Endothelial cell (in vitro differentiated cells): Measurements from ENCODE around the gene MRPL37. TPM values are rescaled to one million over a fixed set of nuclear protein-coding genes. Genes with fewer than 3 reads are reported as not detected.

ENCODE experiments used
- DNase-seq: peaks from one replicate; pipeline ENCODE4 v3.0.0; 2021; ENCODE audit warnings: low spot score
- H3K27ac Mint-ChIP-seq: one replicate; pipeline ENCODE4 v1.8.0; 2021; ENCODE audit warnings: mixed read lengths, inconsistent platforms; ENCODE audit not compliant: unreplicated experiment
- H3K27me3 Mint-ChIP-seq: one replicate; pipeline ENCODE4 v1.8.0; 2021; ENCODE audit warnings: mild to moderate bottlenecking, moderate library complexity, mixed read lengths, inconsistent platforms; ENCODE audit not compliant: unreplicated experiment
- H3K36me3 Mint-ChIP-seq: one replicate; pipeline ENCODE4 v1.8.0; 2021; ENCODE audit warnings: mild to moderate bottlenecking, low read depth, mixed read lengths, inconsistent platforms; ENCODE audit not compliant: unreplicated experiment
- H3K4me1 Mint-ChIP-seq: one replicate; pipeline ENCODE4 v1.8.0; 2021; ENCODE audit warnings: mild to moderate bottlenecking, mixed read lengths, inconsistent platforms; ENCODE audit not compliant: unreplicated experiment
- H3K4me3 Mint-ChIP-seq: one replicate; pipeline ENCODE4 v1.8.0; 2021; ENCODE audit warnings: mild to moderate bottlenecking, mixed read lengths, inconsistent platforms; ENCODE audit not compliant: unreplicated experiment
- H3K9me3 Mint-ChIP-seq: one replicate; pipeline ENCODE4 v1.8.0; 2021; ENCODE audit warnings: mixed read lengths, inconsistent platforms; ENCODE audit not compliant: unreplicated experiment
- CTCF ChIP-seq: fragments of 200-600 bp; sonication (generic); IDR thresholded peaks from one replicate; pipeline ENCODE4 v1.5.0; 2021; ENCODE audit warnings: antibody characterized with exemption; ENCODE audit not compliant: unreplicated experiment
- total RNA-seq: library from RNA; stranded (reverse); fragmentation: NEBNext Ultra II Directional; extraction: Animal tissue kit (Norgen Biotek cat#: 25700); gene quantifications from one replicate; pipeline ENCODE4 v1.2.1, GENCODE V29; 2021; ENCODE audit not compliant: unreplicated experiment

Gene MRPL37
- total RNA-seq, 1 donor from 2014 or later = 63.1 TPM

- H3K27ac Mint-ChIP-seq = no peak overlapping the region
- H3K9me3 Mint-ChIP-seq = no peaks in the 10 kb centered on the region
- H3K4me1 Mint-ChIP-seq = peaks cover 59% of the 10 kb centered on the region
- no peak overlapping the region for H3K4me3 Mint-ChIP-seq
- peaks cover 23% of the 10 kb centered on the region for H3K36me3 Mint-ChIP-seq
- TF ChIP-seq CTCF = no peak
- H3K27me3 Mint-ChIP-seq = peaks cover 16% of the 10 kb centered on the region
- no peak for DNase-seq
Measured at GRCh38 chr1:54266195-54266594, 66.2 kb downstream of the MRPL37 start.

GRCh38 chr1:54266908-54267307 is 66.9 kb downstream of the MRPL37 start:
- H3K9me3 Mint-ChIP-seq = no peaks in the 10 kb centered on the region
- peaks cover 59% of the 10 kb centered on the region for H3K4me1 Mint-ChIP-seq
- H3K27me3 Mint-ChIP-seq = peaks cover 14% of the 10 kb centered on the region
- H3K36me3 Mint-ChIP-seq = peaks cover 19% of the 10 kb centered on the region
- no peak for DNase-seq
- TF ChIP-seq CTCF = no peak
- H3K4me3 Mint-ChIP-seq = no peak overlapping the region
- no peak overlapping the region for H3K27ac Mint-ChIP-seq

Other genes starting within 250 kb of the MRPL37 start
- not detected for gene LDLRAD1, start 182.0 kb upstream of the MRPL37 start, total RNA-seq
- gene TMEM59, start 147.0 kb upstream of the MRPL37 start, total RNA-seq = 195 TPM
- 6.3 TPM for gene TCEANC2, start 146.6 kb upstream of the MRPL37 start, total RNA-seq
- gene CDCP2, start 47.2 kb upstream of the MRPL37 start, total RNA-seq = 0.36 TPM
- 6.7 TPM for gene CYB5RL, start 137 bp upstream of the MRPL37 start, total RNA-seq
- 142 TPM for gene SSBP3, start 206.2 kb downstream of the MRPL37 start, total RNA-seq